CD4-positive, alpha-beta T cell (primary cell): Measurements from ENCODE around the gene EIF2D. TPM values are rescaled to one million over a fixed set of nuclear protein-coding genes. Genes with fewer than 3 reads are reported as not detected.

Experiments
- ATAC-seq: fragments of 200-7000 bp; cut with Tn5 transposase; one replicate; pipeline ENCODE4 v1.10.0; 2022; ENCODE audit warnings: mild to moderate bottlenecking; ENCODE audit not compliant: poor library complexity
- CTCF ChIA-PET: fragments of 350-600 bp; sonication (Branson Sonifier 250); formaldehyde crosslinking; loops from one replicate; lab custom pipeline; 2021; ENCODE audit warnings: antibody characterized with exemption, inconsistent platforms; lab: Charles Lee
- POLR2A ChIA-PET: fragments of 350-600 bp; sonication (Branson Sonifier 250); formaldehyde crosslinking; loops from one replicate; lab custom pipeline; 2021; ENCODE audit warnings: antibody characterized with exemption, inconsistent platforms; lab: Charles Lee
- DNase-seq, 14 experiments: peaks; one replicate each; pipeline ENCODE4 v3.0.0-alpha.2; 2013 to 2020; ENCODE audit warnings: mixed read lengths in 2 of 14
- H3K27ac ChIP-seq, 2 donors: one replicate each; pipeline versions ENCODE4 v1.5.1 to v1.7.0; 2013; ENCODE audit warnings: low read length in 2 of 2, low read depth in 1 of 2, mild to moderate bottlenecking in 1 of 2
- H3K27me3 ChIP-seq, 2 experiments: 1 replicate in 1 of 2; 2 replicates in 1 of 2; pipeline versions ENCODE4 v1.6.1 to v1.7.0; 2013; ENCODE audit warnings: low read length in 2 of 2, control low read depth in 1 of 2, mild to moderate bottlenecking in 1 of 2, moderate library complexity in 1 of 2; ENCODE audit not compliant: insufficient read depth in 2 of 2, control insufficient read depth in 1 of 2
- H3K36me3 ChIP-seq: one replicate; pipeline ENCODE4 v1.6.1; 2013; ENCODE audit warnings: low read length, control low read depth; ENCODE audit not compliant: insufficient read depth
- H3K4me1 ChIP-seq: one replicate; pipeline ENCODE4 v1.6.1; 2013; ENCODE audit warnings: low read length, control low read depth; ENCODE audit not compliant: insufficient read depth
- H3K4me3 ChIP-seq: one replicate; pipeline ENCODE4 v1.5.1; 2013; ENCODE audit warnings: mild to moderate bottlenecking, low read length, moderate library complexity
- H3K9me3 ChIP-seq, 2 experiments: 1 replicate in 1 of 2; 2 replicates in 1 of 2; pipeline versions ENCODE4 v1.6.1 to v1.7.0; 2013; ENCODE audit warnings: low read length in 2 of 2, mild to moderate bottlenecking in 2 of 2, control low read depth in 1 of 2, moderate library complexity in 1 of 2; ENCODE audit not compliant: control insufficient read depth in 1 of 2, insufficient read depth in 1 of 2
- H3K27ac Mint-ChIP-seq: one replicate; pipeline ENCODE4 v1.8.0; 2020; ENCODE audit warnings: mixed read lengths
- H3K27me3 Mint-ChIP-seq: one replicate; pipeline ENCODE4 v1.8.0; 2021; ENCODE audit warnings: mixed read lengths
- H3K36me3 Mint-ChIP-seq: one replicate; pipeline ENCODE4 v1.8.0; 2021; ENCODE audit warnings: low read depth, mixed read lengths
- H3K4me1 Mint-ChIP-seq: one replicate; pipeline ENCODE4 v1.8.0; 2021; ENCODE audit warnings: low read depth, mixed read lengths
- H3K4me3 Mint-ChIP-seq: one replicate; pipeline ENCODE4 v1.8.0; 2020; ENCODE audit warnings: mild to moderate bottlenecking, mixed read lengths
- H3K9me3 Mint-ChIP-seq: one replicate; pipeline ENCODE4 v1.8.0; 2020; ENCODE audit warnings: mixed read lengths
- intact Hi-C, 2 experiments: fragments of 100-400 bp; cut with DNase I in 1 of 2; cut with micrococcal nuclease in 1 of 2; formaldehyde crosslinking; loops; one replicate each; pipeline versions ENCODE4 v1.15.1 to v1.9.0; 2023 to 2025; cut with DNase I, micrococcal nuclease
- total RNA-seq, 174 experiments: library from RNA in 2 of 174; stranded (reverse) in 2 of 174; gene quantifications; one replicate each; pipeline ENCODE4 v1.2.3 and lab custom pipeline; 2021 to 2026
- TF ChIP-seq, protein P1 (sequence below): fragments of 200-600 bp; IDR thresholded peaks from one replicate; pipeline ENCODE4 v1.8.0; 2022; ENCODE audit warnings: antibody characterized with exemption, mild to moderate bottlenecking

EIF2D gene
- total RNA-seq, 2 experiments from 2014 or later, result 48.9 to 51.6 TPM

DNA sequence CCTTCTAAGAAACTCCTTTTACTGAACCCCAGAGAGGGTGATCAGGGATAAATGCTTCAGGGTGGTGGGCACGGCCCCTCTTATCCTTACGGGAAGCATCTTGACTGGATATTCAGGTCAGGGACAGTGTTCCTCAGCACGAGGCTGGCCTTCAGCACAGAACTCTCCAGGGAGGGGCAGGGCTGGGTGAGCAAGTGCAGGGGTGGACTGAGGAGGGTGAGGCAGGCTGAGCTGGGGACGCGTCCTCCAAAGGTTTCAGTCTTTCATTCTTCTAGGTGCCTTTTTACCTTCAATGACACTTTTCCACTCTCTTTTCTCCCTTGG, 52.6 kb downstream of the EIF2D start:
- Histone ChIP-seq H3K9me3 (no peaks in the 10 kb centered on the region), H3K4me1 (peaks cover 77% of the 10 kb centered on the region), H3K36me3 (peaks cover 43% of the 10 kb centered on the region), H3K27ac (peak overlapping the region; percentile 74 to 99), H3K27me3 (no peaks in the 10 kb centered on the region), H3K4me3 (peak overlapping the region; percentile 94)
- Mint-ChIP-seq H3K27me3 (no peaks in the 10 kb centered on the region), H3K4me3 (peak overlapping the region; percentile 97), H3K4me1 (peaks cover 87% of the 10 kb centered on the region), H3K9me3 (no peaks in the 10 kb centered on the region), H3K27ac (peak overlapping the region; percentile 86), H3K36me3 (peaks cover 82% of the 10 kb centered on the region)
- ATAC-seq (no peak), DNase-seq (peak in 1 of 14 experiments; percentile 24)
- TF ChIP-seq, protein P1, sequence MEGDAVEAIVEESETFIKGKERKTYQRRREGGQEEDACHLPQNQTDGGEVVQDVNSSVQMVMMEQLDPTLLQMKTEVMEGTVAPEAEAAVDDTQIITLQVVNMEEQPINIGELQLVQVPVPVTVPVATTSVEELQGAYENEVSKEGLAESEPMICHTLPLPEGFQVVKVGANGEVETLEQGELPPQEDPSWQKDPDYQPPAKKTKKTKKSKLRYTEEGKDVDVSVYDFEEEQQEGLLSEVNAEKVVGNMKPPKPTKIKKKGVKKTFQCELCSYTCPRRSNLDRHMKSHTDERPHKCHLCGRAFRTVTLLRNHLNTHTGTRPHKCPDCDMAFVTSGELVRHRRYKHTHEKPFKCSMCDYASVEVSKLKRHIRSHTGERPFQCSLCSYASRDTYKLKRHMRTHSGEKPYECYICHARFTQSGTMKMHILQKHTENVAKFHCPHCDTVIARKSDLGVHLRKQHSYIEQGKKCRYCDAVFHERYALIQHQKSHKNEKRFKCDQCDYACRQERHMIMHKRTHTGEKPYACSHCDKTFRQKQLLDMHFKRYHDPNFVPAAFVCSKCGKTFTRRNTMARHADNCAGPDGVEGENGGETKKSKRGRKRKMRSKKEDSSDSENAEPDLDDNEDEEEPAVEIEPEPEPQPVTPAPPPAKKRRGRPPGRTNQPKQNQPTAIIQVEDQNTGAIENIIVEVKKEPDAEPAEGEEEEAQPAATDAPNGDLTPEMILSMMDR, result no peak
- ChIA-PET POLR2A (interaction anchor here (0.6 to 8.1 kb wide), 14 partner anchors 9 to 810 kb away, joined by 3 to 135 read pairs (median 8); partner anchors contain the start of genes EIF2D, FCMR and IKBKE), CTCF (interaction anchor here (1.6 to 15.8 kb wide), 3 partner anchors 15 to 53 kb away, joined by 5 to 236 read pairs (median 10); partner anchors contain the start of gene EIF2D)
- intact Hi-C loops, result loop anchor here in 1 of 2 experiments (5.0 kb wide), 1 partner anchor 358 kb away; no protein-coding TSS in a partner anchor

DNA sequence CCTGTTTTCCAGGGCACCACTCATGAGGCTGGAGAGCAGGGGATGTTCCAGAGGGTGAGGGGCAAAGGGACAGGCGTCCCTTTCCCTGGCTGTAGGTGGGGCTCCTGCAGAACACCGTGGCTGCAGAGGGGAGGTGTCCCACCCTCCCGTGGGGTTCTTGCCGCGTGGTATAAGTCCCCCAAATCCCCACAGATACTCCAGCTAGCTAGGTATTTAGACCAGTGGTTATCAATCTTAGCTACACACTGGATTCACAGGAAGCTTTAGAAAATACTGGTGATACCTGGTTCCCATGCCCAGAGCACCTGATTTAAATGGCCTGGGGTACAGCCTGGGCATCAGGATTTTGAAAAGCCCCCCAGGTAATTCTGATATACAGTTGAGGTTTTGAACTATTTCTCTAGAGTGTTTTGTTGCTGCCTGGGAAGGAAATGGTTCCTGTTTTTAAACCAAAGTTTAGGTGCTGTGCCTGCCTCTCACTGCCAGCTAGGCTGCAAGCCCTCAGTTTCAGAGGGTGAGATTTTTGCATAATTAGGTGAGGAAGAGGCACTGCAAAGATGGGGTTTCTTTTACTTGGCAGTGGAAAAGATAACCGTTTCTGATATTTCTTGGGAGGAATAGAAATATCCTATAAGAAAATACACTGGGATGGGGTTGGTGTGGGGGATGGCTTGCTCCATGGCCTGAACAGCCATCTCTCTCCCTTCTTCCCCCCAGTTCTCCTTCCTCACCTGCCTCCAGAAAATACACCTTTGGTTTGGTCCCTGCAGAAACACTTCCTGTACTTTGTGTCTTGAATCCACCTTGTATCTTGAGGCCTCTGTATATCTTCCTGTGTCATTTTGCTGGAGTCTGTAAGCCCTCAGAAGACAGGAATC, 53.2 kb downstream of the EIF2D start:
- H3K27ac ChIP-seq, result peak overlapping the region; percentile 74 to 99
- Mint-ChIP-seq H3K27me3 (no peaks in the 10 kb centered on the region), H3K4me1 (peaks cover 87% of the 10 kb centered on the region), H3K27ac (peak overlapping the region; percentile 86), H3K4me3 (peak overlapping the region; percentile 97), H3K36me3 (peaks cover 76% of the 10 kb centered on the region), H3K9me3 (no peaks in the 10 kb centered on the region)
- CTCF ChIA-PET, result interaction anchor here (1.4 to 15.8 kb wide), 4 partner anchors 13 to 53 kb away, joined by 4 to 236 read pairs (median 8); partner anchors contain the start of gene EIF2D
- H3K9me3 ChIP-seq, result no peaks in the 10 kb centered on the region
- H3K4me3 ChIP-seq, result peak overlapping the region; percentile 94
- peaks cover 77% of the 10 kb centered on the region for H3K4me1 ChIP-seq
- intact Hi-C loops, result loop anchor here in 1 of 2 experiments (5.0 kb wide), 1 partner anchor 358 kb away; no protein-coding TSS in a partner anchor
- DNase-seq (peak in 2 of 14 experiments; percentile 45 to 51), ATAC-seq (no peak)
- peaks cover 36% of the 10 kb centered on the region for H3K36me3 ChIP-seq
- POLR2A ChIA-PET, result interaction anchor here (0.8 to 8.1 kb wide), 11 partner anchors 8 to 363 kb away, joined by 3 to 135 read pairs (median 8); partner anchors contain the start of genes EIF2D, FCMR, IKBKE and RASSF5
- H3K27me3 ChIP-seq, result no peaks in the 10 kb centered on the region
- TF ChIP-seq, protein P1, result no peak

DNA sequence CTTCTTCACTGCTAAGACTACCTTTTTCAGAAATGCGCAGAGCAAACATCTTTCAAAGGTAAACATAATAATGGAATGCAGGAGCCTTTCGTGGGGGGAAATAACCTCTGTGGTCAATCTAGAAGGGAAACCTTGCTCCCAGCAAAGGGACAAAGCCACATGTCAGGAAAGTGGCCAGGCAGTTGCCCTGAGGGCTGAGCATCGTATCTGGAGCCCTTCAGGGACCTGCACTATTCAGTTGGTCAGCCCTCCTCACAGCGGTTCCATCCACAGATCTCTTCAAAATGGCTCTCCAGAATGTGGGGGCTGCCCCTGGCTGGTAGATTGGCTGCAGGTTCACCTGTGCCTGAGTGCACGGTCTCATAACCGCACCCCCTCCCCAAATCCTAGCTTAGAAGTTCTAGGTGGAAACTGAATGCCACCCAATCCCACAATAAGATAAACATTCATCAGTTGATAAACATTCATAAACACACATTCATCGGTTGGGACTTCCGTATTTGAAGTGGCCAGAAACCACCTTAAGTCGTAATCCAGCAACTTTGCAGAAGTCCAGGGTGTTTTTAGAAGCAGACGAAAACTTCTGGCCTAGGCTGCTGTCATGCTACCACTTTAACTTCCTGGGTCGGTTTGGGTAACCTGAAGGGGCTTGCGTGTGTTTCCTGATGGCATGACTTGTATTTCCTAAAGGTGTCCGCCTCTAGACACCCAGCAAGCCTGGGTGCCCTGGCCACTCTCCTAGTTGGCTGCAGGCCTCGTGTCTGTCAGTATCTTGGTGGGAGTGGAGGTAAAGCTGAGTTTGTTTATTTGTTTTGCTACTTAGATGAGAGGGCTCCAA, 54.4 kb downstream of the EIF2D start:
- Histone ChIP-seq H3K9me3 (no peaks in the 10 kb centered on the region), H3K36me3 (peaks cover 30% of the 10 kb centered on the region), H3K27ac (peak overlapping the region; percentile 69 to 99), H3K27me3 (no peaks in the 10 kb centered on the region), H3K4me3 (peak overlapping the region; percentile 94), H3K4me1 (peaks cover 77% of the 10 kb centered on the region)
- Mint-ChIP-seq H3K9me3 (no peaks in the 10 kb centered on the region), H3K4me3 (peak overlapping the region; percentile 97), H3K36me3 (peaks cover 65% of the 10 kb centered on the region), H3K27ac (peak overlapping the region; percentile 86), H3K4me1 (peaks cover 87% of the 10 kb centered on the region), H3K27me3 (no peaks in the 10 kb centered on the region)
- intact Hi-C loops, result loop anchor here (1.0 to 5.0 kb wide), 2 partner anchors 22 to 359 kb away; no protein-coding TSS in a partner anchor
- TF ChIP-seq, protein P1, result no peak
- ChIA-PET POLR2A (interaction anchor here (0.7 to 8.1 kb wide), 10 partner anchors 9 to 354 kb away, joined by 3 to 135 read pairs (median 6); partner anchors contain the start of genes EIF2D, IKBKE and RASSF5), CTCF (interaction anchor here (1.4 to 15.8 kb wide), 2 partner anchors 15 to 24 kb away, joined by 4 to 236 read pairs; no protein-coding TSS in a partner anchor)
- peak; percentile 7 for ATAC-seq
- DNase-seq, result peak in 9 of 14 experiments; percentile 21 to 73 (median 49)
